Measurements from ENCODE around the gene COX5A. TPM values are rescaled to one million over a fixed set of nuclear protein-coding genes. Genes with fewer than 3 reads are reported as not detected.
"Not testable (repeated sequence)": the region's sequence is repeated elsewhere in the genome, so short reads cannot be mapped to it uniquely, and the experiment has no call there.

Gene COX5A
- total and polyA plus RNA-seq, 11 donors, result 754 to 2,918 (median 1,211) TPM

DNA sequence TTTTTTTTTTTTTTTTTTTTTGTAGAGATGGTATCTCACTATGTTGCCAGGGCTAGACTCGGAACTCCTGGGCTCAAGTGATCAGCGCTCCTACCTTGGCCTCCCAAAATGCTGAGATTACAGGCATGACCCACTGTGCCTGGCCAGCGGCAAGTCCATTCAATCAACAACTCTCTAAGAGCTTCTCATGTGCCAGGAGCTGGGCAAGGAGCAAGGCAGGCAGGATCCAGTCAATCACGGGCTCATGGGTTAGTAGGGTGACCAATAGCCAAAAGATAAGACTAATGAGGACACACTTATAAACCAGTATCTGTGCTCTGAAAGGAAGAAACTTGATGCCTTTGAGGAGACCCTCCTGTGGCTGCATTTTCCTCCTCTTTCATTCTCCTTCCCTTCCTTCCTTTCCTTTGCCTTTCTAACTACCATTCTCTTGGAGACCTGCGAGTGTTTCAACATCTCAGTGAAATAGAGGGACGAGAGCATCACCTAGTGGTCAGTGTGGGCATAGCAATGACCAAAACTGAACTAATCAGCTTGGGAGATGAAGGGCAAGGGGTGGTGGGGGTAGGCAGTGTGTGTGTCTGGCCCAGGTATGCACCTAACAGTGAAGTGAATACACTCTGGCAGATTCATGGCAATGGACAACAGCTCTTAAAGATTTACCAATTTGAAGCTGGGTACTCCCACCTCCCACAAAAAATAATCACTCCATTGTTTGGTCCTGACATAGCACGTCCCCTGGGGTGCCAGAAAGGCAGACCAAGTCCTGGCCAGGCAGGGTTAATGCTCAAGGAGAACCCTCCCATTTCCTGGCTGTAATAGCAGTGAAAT, 12.4 kb upstream of the COX5A start:
- H3K9me3 ChIP-seq, result no peaks in the 10 kb centered on the region
- no peaks in the 10 kb centered on the region for H3K27me3 ChIP-seq
- H3K4me3 ChIP-seq, result no peak overlapping the region
- DNase-seq, result peak in 4 of 5 donors; percentile 55 to 70 (median 56)
- H3K36me3 ChIP-seq, result no peaks in the 10 kb centered on the region
- ATAC-seq, result peak in 3 of 4 donors; percentile 68 to 83 (median 77)
- WGBS, 4 donors, result 48 to 49% (median 49%) methylated on average over 7 of the region's 7 CpGs
- H3K27ac ChIP-seq, result no peak overlapping the region
- H3K4me1 ChIP-seq, result peaks cover 0 to 19% (median 8%) of the 10 kb centered on the region in 12 donors
- intact Hi-C loops (cut with DNase I), result loop anchor here (1.0 to 10.0 kb wide), 8 partner anchors 108 to 318 kb away; partner anchors contain the start of genes C15orf39 (in 3 of the 10) and ULK3 (in 1 of the 10)
- TF ChIP-seq POLR2A (IDR thresholded peaks at IDR 0.05), result no peak
- TF ChIP-seq, protein P1, sequence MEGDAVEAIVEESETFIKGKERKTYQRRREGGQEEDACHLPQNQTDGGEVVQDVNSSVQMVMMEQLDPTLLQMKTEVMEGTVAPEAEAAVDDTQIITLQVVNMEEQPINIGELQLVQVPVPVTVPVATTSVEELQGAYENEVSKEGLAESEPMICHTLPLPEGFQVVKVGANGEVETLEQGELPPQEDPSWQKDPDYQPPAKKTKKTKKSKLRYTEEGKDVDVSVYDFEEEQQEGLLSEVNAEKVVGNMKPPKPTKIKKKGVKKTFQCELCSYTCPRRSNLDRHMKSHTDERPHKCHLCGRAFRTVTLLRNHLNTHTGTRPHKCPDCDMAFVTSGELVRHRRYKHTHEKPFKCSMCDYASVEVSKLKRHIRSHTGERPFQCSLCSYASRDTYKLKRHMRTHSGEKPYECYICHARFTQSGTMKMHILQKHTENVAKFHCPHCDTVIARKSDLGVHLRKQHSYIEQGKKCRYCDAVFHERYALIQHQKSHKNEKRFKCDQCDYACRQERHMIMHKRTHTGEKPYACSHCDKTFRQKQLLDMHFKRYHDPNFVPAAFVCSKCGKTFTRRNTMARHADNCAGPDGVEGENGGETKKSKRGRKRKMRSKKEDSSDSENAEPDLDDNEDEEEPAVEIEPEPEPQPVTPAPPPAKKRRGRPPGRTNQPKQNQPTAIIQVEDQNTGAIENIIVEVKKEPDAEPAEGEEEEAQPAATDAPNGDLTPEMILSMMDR (IDR thresholded peaks at IDR 0.05), result peak; percentile 92 to 98 (median 95)

DNA sequence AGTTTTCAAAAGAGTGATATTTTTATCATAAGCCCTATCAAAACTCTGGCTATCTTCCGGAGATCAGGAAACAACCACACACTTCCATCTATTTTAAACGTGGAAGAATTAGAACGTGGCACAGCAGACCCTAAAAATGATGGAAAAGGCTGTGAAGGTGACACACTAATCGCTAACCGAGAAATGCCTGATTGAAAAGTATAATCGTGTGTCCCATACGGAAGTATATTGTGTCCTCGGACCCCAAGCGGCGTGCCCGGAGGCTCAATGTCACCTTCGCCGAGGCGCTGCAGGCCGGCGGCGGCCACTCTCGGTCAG, 642 bp downstream of the COX5A start:
- 0 to 1% (median 0%) methylated on average over 18 of the region's 18 CpGs for WGBS, 4 donors
- intact Hi-C loops (cut with DNase I), result loop anchor here in 2 of 10 donors (2.0 to 5.0 kb wide), 3 partner anchors 30 to 265 kb away; partner anchors contain the start of genes FAM219B (in 2 of the 2), C15orf39 (in 1 of the 2) and CSK (in 1 of the 2)
- no peaks in the 10 kb centered on the region for H3K9me3 ChIP-seq
- DNase-seq (no peak), ATAC-seq (peak in 1 of 4 donors; percentile 8)
- H3K4me1 ChIP-seq, result peaks cover 0 to 50% (median 35%) of the 10 kb centered on the region in 12 donors
- peak overlapping the region; percentile 67 to 100 (median 96) for H3K4me3 ChIP-seq
- H3K27ac ChIP-seq, result peak overlapping the region; percentile 93 to 99 (median 99)
- TF ChIP-seq, protein P1 (IDR thresholded peaks at IDR 0.05), result no peak
- no peak for TF ChIP-seq POLR2A (IDR thresholded peaks at IDR 0.05)
- H3K27me3 ChIP-seq, result no peaks in the 10 kb centered on the region
- peaks cover 0 to 6% (median 0%) of the 10 kb centered on the region in 9 donors for H3K36me3 ChIP-seq

GRCh38 chr15:74935193-74935592, 2.7 kb downstream of the COX5A start:
- H3K27me3 ChIP-seq, ATAC-seq, DNase-seq, H3K9me3 ChIP-seq: not testable (repeated sequence)
- H3K4me1 ChIP-seq, result peaks cover 0 to 60% (median 36%) of the 10 kb centered on the region in 12 donors
- H3K4me3 ChIP-seq, result peak overlapping the region in 4 of 12 donors; percentile 1 to 99 (median 42)
- peaks cover 0 to 24% (median 16%) of the 10 kb centered on the region in 9 donors for H3K36me3 ChIP-seq
- intact Hi-C loops (cut with DNase I), result loop anchor here in 1 of 10 donors (5.0 kb wide), 2 partner anchors 153 to 267 kb away; partner anchors contain the start of genes C15orf39 and CSK
- WGBS, 4 donors, result 73 to 83% (median 76%) methylated on average over 3 of the region's 3 CpGs
- peak overlapping the region in 3 of 12 donors; percentile 2 to 59 (median 39) for H3K27ac ChIP-seq

GRCh38 chr15:74933573-74933972, 4.3 kb downstream of the COX5A start:
- peaks cover 0 to 64% (median 37%) of the 10 kb centered on the region in 12 donors for H3K4me1 ChIP-seq
- H3K36me3 ChIP-seq, result peaks cover 0 to 39% (median 32%) of the 10 kb centered on the region in 9 donors
- no peaks in the 10 kb centered on the region for H3K9me3 ChIP-seq
- DNase-seq, result no peak
- intact Hi-C loops (cut with DNase I), result no loop called here
- H3K4me3 ChIP-seq, result peak overlapping the region in 1 of 12 donors; percentile 9
- no peaks in the 10 kb centered on the region for H3K27me3 ChIP-seq
- ATAC-seq, result no peak
- no peak for TF ChIP-seq POLR2A (IDR thresholded peaks at IDR 0.05)
- TF ChIP-seq, protein P1 (IDR thresholded peaks at IDR 0.05), result no peak
- H3K27ac ChIP-seq, result peak overlapping the region in 2 of 12 donors; percentile 7 to 25
- WGBS, 4 donors, result 35 to 52% (median 42%) methylated on average over 2 of the region's 2 CpGs
